GM23248 (cell line): ENCODE results near the gene AGAP1.

Experiments used
- EZH2 ChIP-seq: fragments of 200-600 bp; sonication (generic); IDR thresholded peaks from 2 replicates; pipeline ENCODE4 v1.6.1; 2018; ENCODE audit warnings: antibody characterized with exemption, mild to moderate bottlenecking; ENCODE audit not compliant: insufficient read depth, poor library complexity, severe bottlenecking
- EZH2phosphoT487 ChIP-seq: fragments of 200-600 bp; sonication (generic); IDR thresholded peaks from 2 replicates; pipeline ENCODE4 v1.6.1; 2018; ENCODE audit warnings: antibody characterized with exemption, moderate library complexity, mild to moderate bottlenecking, low read depth; ENCODE audit not compliant: insufficient read depth

- no peak for TF ChIP-seq EZH2phosphoT487
- no peak for TF ChIP-seq EZH2
Observed at GRCh38 chr2:235960716-235961640, 467.1 kb downstream of the AGAP1 start.
